ENCODE results near the gene BDH1.
"Not testable (repeated sequence)": the region's sequence is repeated elsewhere in the genome, so short reads cannot be mapped to it uniquely, and the experiment has no call there.

Gene BDH1

GRCh38 chr3:197555281-197556261 lies at the start of gene BDH1:
Gene BDH1 (minus strand): TSS chr3:197555968. CDS start chr3:197546443, 9,525 bp downstream.
- peak; percentile 30 for DNase-seq

- no peak for DNase-seq
These were observed 47.7 kb upstream of the BDH1 start for GRCh38 chr3:197603317-197603933.

- not testable (repeated sequence) for DNase-seq
These were observed 46.6 kb upstream of the BDH1 start for GRCh38 chr3:197602351-197602750.

GRCh38 chr3:197601566-197601840 lies 45.7 kb upstream of the BDH1 start:
- not testable (repeated sequence) for DNase-seq

- no peak for DNase-seq
These were observed 45.2 kb upstream of the BDH1 start for GRCh38 chr3:197600796-197601565.

- no peak for DNase-seq
These were observed 43.5 kb upstream of the BDH1 start for GRCh38 chr3:197599089-197599765.

GRCh38 chr3:197598404-197598980 lies 42.7 kb upstream of the BDH1 start:
- DNase-seq, result no peak

- DNase-seq, result no peak
These were observed 41.6 kb upstream of the BDH1 start for GRCh38 chr3:197597335-197597734.

GRCh38 chr3:197595470-197596185 lies 39.9 kb upstream of the BDH1 start:
- DNase-seq, result peak; percentile 86

- DNase-seq, result no peak
These were observed 37.2 kb upstream of the BDH1 start for GRCh38 chr3:197593046-197593380.

GRCh38 chr3:197592361-197593045 lies 36.7 kb upstream of the BDH1 start:
- no peak for DNase-seq

- no peak for DNase-seq
These were observed 36.0 kb upstream of the BDH1 start for GRCh38 chr3:197591816-197592215.

- no peak for DNase-seq
These were observed 34.7 kb upstream of the BDH1 start for GRCh38 chr3:197590313-197590962.

GRCh38 chr3:197589545-197589944 lies 33.8 kb upstream of the BDH1 start:
- no peak for DNase-seq

GRCh38 chr3:197586768-197587167 lies 31.0 kb upstream of the BDH1 start:
- not testable (repeated sequence) for DNase-seq

GRCh38 chr3:197586181-197586580 lies 30.4 kb upstream of the BDH1 start:
- no peak for DNase-seq

- no peak for DNase-seq
These were observed 29.0 kb upstream of the BDH1 start for GRCh38 chr3:197584733-197585132.

GRCh38 chr3:197583371-197583770 lies 27.6 kb upstream of the BDH1 start:
- no peak for DNase-seq

- DNase-seq, result no peak
These were observed 24.5 kb upstream of the BDH1 start for GRCh38 chr3:197580253-197580691.

GRCh38 chr3:197578376-197578775 lies 22.6 kb upstream of the BDH1 start:
- no peak for DNase-seq
